B cell (primary cell): Measurements from ENCODE around the gene CORO1C. TPM values are rescaled to one million over a fixed set of nuclear protein-coding genes. Genes with fewer than 3 reads are reported as not detected.

ENCODE experiments used
- ATAC-seq: fragments of 200-7000 bp; cut with Tn5 transposase; one replicate; pipeline ENCODE4 v1.10.0; 2021; ENCODE audit warnings: low read depth, mild to moderate bottlenecking, moderate number of reproducible peaks, moderate library complexity
- CTCF ChIA-PET: fragments of 350-600 bp; sonication (Branson Sonifier 250); formaldehyde crosslinking; loops from one replicate; lab custom pipeline; 2021; ENCODE audit warnings: antibody characterized with exemption, inconsistent platforms; lab: Charles Lee
- POLR2A ChIA-PET: fragments of 350-600 bp; sonication (Branson Sonifier 250); formaldehyde crosslinking; loops from one replicate; lab custom pipeline; 2021; ENCODE audit warnings: antibody characterized with exemption; lab: Charles Lee
- DNase-seq: peaks from one replicate; pipeline ENCODE4 v3.0.0; 2013
- H2AFZ ChIP-seq: 2 replicates; pipeline ENCODE4 v1.6.1; 2012; ENCODE audit warnings: mild to moderate bottlenecking, low read depth, low read length; ENCODE audit not compliant: insufficient read depth, poor library complexity, severe bottlenecking
- H3K27ac ChIP-seq, 2 donors: 1 replicate in 1 of 2; 2 replicates in 1 of 2; pipeline ENCODE4 v1.5.1; 2012 to 2013; ENCODE audit warnings: low read length in 2 of 2, mild to moderate bottlenecking in 2 of 2, moderate library complexity in 1 of 2
- H3K27me3 ChIP-seq, 4 experiments: fragments of 200-600 bp in 1 of 4; sonication (generic) in 1 of 4; replicated peaks in 1 of 4; 1 replicate in 2 of 4; 2 replicates in 2 of 4; pipeline versions ENCODE4 v1.6.1 to v1.7.0; 2013 to 2016; ENCODE audit warnings: low read length in 3 of 4, mild to moderate bottlenecking in 2 of 4, mixed read lengths in 1 of 4, moderate library complexity in 1 of 4; ENCODE audit not compliant: insufficient read depth in 4 of 4, control insufficient read depth in 3 of 4; ENCODE audit errors: control extremely low read depth in 1 of 4
- H3K36me3 ChIP-seq, 2 experiments: replicated peaks in 1 of 2; 1 replicate in 1 of 2; 2 replicates in 1 of 2; pipeline versions ENCODE4 v1.6.1 to v1.7.1; 2013; ENCODE audit warnings: low read length in 1 of 2; ENCODE audit not compliant: insufficient read depth in 2 of 2, control insufficient read depth in 1 of 2; ENCODE audit errors: control extremely low read depth in 1 of 2, extremely low read depth in 1 of 2
- H3K4me1 ChIP-seq, 2 donors: fragments of 200-600 bp in 1 of 2; sonication (generic) in 1 of 2; 1 replicate in 1 of 2; 2 replicates in 1 of 2; pipeline versions ENCODE4 v1.5.1 to v1.6.1; 2013 to 2017; ENCODE audit warnings: low read length in 2 of 2; ENCODE audit not compliant: control insufficient read depth in 2 of 2, insufficient read depth in 2 of 2
- H3K4me2 ChIP-seq: replicated peaks from 2 replicates; pipeline ENCODE3; 2012; ENCODE audit warnings: mild to moderate bottlenecking, low read depth, low read length; ENCODE audit not compliant: poor library complexity, severe bottlenecking
- H3K4me3 ChIP-seq, 5 experiments: fragments of 200-600 bp in 1 of 5; sonication (generic) in 1 of 5; 1 replicate in 3 of 5; 2 replicates in 2 of 5; pipeline versions ENCODE4 v1.5.1 to v1.7.0; 2011 to 2016; ENCODE audit warnings: low read length in 4 of 5, mild to moderate bottlenecking in 4 of 5, low read depth in 2 of 5, control low read depth in 1 of 5, moderate library complexity in 1 of 5; ENCODE audit not compliant: insufficient read depth in 1 of 5; ENCODE audit errors: control extremely low read depth in 1 of 5, extremely low read depth in 1 of 5
- H3K79me2 ChIP-seq: fragments of 200-600 bp; sonication (generic); one replicate; pipeline ENCODE4 v1.6.0; 2016; ENCODE audit warnings: low read length; ENCODE audit not compliant: control insufficient read depth, insufficient read depth
- H3K9ac ChIP-seq: fragments of 200-600 bp; sonication (generic); 2 replicates; pipeline ENCODE4 v1.6.1; 2017; ENCODE audit warnings: mild to moderate bottlenecking, low read length, moderate library complexity
- H3K9me3 ChIP-seq, 3 donors: one replicate each; pipeline versions ENCODE4 v1.6.1 to v1.7.1; 2013; ENCODE audit warnings: low read length in 2 of 3; ENCODE audit not compliant: control insufficient read depth in 2 of 3, insufficient read depth in 1 of 3; ENCODE audit errors: control extremely low read depth in 1 of 3
- H4K20me1 ChIP-seq: 2 replicates; pipeline ENCODE4 v1.6.0; 2012; ENCODE audit warnings: mild to moderate bottlenecking, low read length; ENCODE audit not compliant: insufficient read depth, control insufficient read depth, poor library complexity, severe bottlenecking
- H3K27ac Mint-ChIP-seq: one replicate; pipeline ENCODE4 v1.8.0; 2021; ENCODE audit warnings: mixed read lengths
- H3K27me3 Mint-ChIP-seq: one replicate; pipeline ENCODE4 v1.8.0; 2021; ENCODE audit warnings: mixed read lengths
- H3K4me1 Mint-ChIP-seq: one replicate; pipeline ENCODE4 v1.8.0; 2021; ENCODE audit warnings: mixed read lengths
- H3K4me3 Mint-ChIP-seq: one replicate; pipeline ENCODE4 v1.8.0; 2021; ENCODE audit warnings: mixed read lengths
- H3K9me3 Mint-ChIP-seq: one replicate; pipeline ENCODE4 v1.8.0; 2022; ENCODE audit warnings: mixed read lengths; ENCODE audit not compliant: insufficient read depth
- EZH2 ChIP-seq: IDR thresholded peaks from 2 replicates; pipeline ENCODE4 v1.6.1; 2012; ENCODE audit warnings: borderline replicate concordance, low read depth, mild to moderate bottlenecking, moderate library complexity, low read length; ENCODE audit not compliant: insufficient read depth, poor library complexity, severe bottlenecking
- WGBS: methylation state at CpG from one replicate; pipeline ENCODE4 v1.1.5; 2013; ENCODE audit warnings: missing lambda C conversion rate; ENCODE audit not compliant: insufficient coverage; 5-methylcytosine and 5-hydroxymethylcytosine counted together
- intact Hi-C: fragments of 100-400 bp; cut with micrococcal nuclease; formaldehyde crosslinking; loops from one replicate; pipeline ENCODE4 v1.10.0; 2022
- polyA plus RNA-seq: library from polyadenylated mRNA; depleted of rRNA; stranded (reverse); fragments of >200 nt; gene quantifications from 2 replicates; pipeline ENCODE4 v1.2.3, GENCODE V29; 2012
- total RNA-seq, 2 donors: library from RNA; stranded (reverse); fragments of 120-200 nt in 1 of 2; gene quantifications; 1 replicate in 1 of 2; 2 replicates in 1 of 2; pipeline versions ENCODE4 v1.2.3 to v1.2.4, GENCODE V29; 2013 to 2022
- TF ChIP-seq, protein P1 (sequence below): fragments of 200-600 bp; IDR thresholded peaks from one replicate; pipeline ENCODE4 v1.8.0; 2022; ENCODE audit warnings: antibody characterized with exemption, mild to moderate bottlenecking

Gene CORO1C
- total and polyA plus RNA-seq, 2 donors (not counting 1 experiment from before 2014, with no cell fraction given), result 19.2 to 68.0 TPM

DNA sequence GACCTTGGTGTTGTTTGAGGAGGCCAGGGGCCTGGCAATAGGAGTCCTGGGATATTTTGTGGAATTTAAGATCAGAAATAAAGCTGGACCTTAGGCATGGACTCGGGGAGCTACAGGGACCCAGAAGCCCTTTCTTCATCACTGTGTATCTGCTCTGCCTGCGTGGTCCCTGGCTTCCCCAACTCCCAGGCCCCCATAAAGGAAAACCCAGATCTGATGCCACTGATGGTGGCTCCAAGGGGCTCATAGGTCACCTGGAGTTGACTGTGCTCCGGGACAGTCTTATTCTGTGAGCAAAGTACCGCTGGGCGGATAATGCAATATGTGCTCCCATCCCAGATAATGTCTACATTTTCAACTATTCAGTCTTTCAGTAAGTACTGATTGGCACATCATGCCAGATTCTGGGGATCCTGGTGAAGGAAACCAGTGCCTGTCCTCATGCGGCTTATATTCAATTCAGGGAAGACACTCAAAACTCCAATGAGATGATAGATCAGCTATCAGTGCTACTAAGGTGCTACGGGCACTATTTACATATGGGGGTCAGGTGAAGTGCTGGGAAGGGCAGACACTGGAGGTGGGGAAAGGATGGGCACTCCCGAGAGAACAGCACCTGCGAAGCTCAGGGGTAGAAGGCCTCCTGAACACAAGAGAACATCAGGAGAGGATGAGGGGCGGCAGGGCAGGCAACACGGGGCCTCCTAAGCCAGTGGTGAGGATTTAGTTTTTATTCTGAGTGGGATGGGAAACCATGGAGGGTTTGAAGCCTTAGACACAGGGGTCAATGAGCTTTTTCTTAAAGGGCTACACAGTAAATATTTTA, 92.1 kb downstream of the CORO1C start:
- POLR2A ChIA-PET, result interaction anchor here (1.0 to 14.8 kb wide), 4 partner anchors 22 to 71 kb away, joined by 4 to 133 read pairs (median 7); no protein-coding TSS in a partner anchor
- intact Hi-C loops, result loop anchor here (5.0 to 10.0 kb wide), 3 partner anchors 218 to 524 kb away; partner anchors contain the start of genes ALKBH2, SSH1 and UNG
- H3K27ac ChIP-seq, result peak overlapping the region; percentile 50 to 95

More for the DNA sequence above, 92.1 kb downstream of the CORO1C start:
- Histone ChIP-seq H3K27me3 (no peaks in the 10 kb centered on the region), H2AFZ (no peak overlapping the region), H3K79me2 (peaks cover 40% of the 10 kb centered on the region), H3K36me3 (peaks cover 0 to 28% of the 10 kb centered on the region in 2 experiments), H3K4me1 (peaks cover 70 to 79% of the 10 kb centered on the region in 2 donors), H3K4me3 (peak overlapping the region in 3 of 5 experiments; percentile 25 to 87 (median 62)), H3K9ac (peak overlapping the region; percentile 81), H3K4me2 (peak overlapping the region; percentile 84), H3K9me3 (no peaks in the 10 kb centered on the region), H4K20me1 (peaks cover 10% of the 10 kb centered on the region)
- no peak for DNase-seq
- TF ChIP-seq, protein P1, sequence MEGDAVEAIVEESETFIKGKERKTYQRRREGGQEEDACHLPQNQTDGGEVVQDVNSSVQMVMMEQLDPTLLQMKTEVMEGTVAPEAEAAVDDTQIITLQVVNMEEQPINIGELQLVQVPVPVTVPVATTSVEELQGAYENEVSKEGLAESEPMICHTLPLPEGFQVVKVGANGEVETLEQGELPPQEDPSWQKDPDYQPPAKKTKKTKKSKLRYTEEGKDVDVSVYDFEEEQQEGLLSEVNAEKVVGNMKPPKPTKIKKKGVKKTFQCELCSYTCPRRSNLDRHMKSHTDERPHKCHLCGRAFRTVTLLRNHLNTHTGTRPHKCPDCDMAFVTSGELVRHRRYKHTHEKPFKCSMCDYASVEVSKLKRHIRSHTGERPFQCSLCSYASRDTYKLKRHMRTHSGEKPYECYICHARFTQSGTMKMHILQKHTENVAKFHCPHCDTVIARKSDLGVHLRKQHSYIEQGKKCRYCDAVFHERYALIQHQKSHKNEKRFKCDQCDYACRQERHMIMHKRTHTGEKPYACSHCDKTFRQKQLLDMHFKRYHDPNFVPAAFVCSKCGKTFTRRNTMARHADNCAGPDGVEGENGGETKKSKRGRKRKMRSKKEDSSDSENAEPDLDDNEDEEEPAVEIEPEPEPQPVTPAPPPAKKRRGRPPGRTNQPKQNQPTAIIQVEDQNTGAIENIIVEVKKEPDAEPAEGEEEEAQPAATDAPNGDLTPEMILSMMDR, result no peak
- no peak for TF ChIP-seq EZH2
- peaks cover 90% of the 10 kb centered on the region for H3K4me1 Mint-ChIP-seq
- CTCF ChIA-PET, result interaction anchor here (1.1 to 17.3 kb wide), 8 partner anchors 9 to 165 kb away, joined by 3 to 431 read pairs (median 48); partner anchors contain the start of genes ISCU and SART3
- peak overlapping the region; percentile 94 for H3K27ac Mint-ChIP-seq
- no peaks in the 10 kb centered on the region for H3K9me3 Mint-ChIP-seq
- ATAC-seq, result no peak
- no peaks in the 10 kb centered on the region for H3K27me3 Mint-ChIP-seq
- 97% methylated on average over 11 of the region's 11 CpGs for WGBS
- peak overlapping the region; percentile 96 for H3K4me3 Mint-ChIP-seq
